ENCODE results near the gene BLM.

Gene BLM

DNA sequence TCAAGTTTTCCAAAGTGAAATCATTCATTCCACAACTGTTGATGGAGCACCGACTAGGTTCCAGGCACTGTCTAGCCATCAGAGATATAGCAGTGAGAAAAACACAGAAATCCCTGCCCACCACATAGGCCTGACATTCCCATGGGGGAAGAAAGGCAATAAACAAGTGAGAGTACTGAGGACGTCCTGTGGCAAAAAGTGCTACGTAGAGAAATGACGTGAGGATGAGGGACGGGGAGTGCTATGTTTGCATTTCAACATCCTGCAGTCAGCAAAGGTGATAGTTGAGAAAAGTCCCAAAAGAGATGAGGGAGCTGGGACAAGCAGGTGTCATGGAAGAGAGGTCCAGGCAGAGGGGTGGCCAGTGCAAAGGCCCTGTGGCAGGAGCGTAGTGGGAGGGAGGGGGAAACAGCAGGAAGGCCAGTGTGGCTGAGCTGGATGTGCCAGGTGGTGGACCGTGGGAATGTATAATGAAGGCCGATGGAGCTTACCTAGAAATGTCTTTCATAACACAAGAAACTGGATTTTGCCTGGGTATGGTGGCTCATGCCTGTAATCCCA is 140.8 kb downstream of the BLM start:
- DNase-seq, result no peak

DNA sequence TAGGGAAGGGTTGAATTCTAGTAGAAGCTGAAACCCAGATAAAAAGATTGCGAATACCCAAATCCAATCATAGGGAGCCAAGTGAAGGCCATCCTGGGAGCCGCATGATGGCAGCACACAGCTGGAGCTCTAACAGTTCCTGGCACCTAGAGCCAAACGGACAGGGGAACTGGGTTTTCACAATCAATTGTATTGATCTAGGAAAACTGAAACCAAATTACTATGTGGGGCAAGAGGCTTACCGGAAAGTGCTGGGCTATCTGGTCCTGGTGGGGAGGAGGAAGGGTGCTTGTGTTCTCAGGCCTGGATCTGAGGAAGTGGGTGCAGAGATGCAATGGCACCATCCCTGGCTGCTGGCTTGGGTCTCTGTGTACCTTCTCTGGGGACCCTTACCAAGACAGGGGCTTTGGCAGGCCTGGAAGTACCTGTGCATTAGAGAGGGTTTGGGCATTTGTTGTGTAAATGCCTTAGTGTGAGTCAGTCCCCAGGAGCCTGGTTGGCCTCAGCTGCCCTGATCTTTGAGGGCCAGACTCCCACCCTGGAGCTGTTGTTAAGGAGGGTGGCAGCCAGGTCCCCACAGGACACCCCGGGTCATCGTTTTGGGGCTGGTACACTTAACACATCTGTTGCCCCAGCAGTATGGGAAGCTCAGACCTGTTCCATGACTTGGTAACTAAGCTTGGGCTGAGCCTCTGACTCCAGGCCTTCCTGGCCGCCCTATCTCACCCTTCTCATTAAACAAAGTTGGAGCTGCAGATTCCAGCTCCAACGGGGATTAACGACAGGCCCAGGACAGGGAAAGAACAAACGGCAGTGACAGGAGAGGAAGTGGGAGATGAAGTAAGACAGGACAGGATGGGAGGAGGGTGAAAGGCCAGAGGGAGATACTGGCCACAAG is 142.3 kb downstream of the BLM start:
- DNase-seq, result no peak

GRCh38 chr15:90860450-90860849 is 143.3 kb downstream of the BLM start:
- no peak for DNase-seq

GRCh38 chr15:90860942-90861675 is 144.0 kb downstream of the BLM start:
- DNase-seq, result no peak

DNA sequence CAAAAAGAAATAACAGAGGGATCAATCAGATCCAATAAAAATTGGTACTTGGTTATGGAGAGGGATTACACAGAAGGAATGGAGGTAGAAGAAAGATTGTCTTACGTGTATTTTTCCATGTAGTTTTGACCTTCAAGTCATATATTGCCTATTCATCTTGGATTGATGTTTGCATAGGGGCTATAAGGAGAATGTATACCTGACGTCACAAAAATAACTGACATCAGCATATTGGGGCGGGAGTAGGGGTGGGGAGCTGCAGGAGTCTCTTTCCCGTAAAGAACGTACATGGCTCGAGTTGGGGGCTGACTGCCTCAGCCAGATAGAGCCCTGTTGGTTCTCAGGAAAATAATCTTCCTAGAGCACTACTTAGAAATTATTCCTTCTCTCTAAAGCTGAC is 145.3 kb downstream of the BLM start:
- DNase-seq, result no peak

DNA sequence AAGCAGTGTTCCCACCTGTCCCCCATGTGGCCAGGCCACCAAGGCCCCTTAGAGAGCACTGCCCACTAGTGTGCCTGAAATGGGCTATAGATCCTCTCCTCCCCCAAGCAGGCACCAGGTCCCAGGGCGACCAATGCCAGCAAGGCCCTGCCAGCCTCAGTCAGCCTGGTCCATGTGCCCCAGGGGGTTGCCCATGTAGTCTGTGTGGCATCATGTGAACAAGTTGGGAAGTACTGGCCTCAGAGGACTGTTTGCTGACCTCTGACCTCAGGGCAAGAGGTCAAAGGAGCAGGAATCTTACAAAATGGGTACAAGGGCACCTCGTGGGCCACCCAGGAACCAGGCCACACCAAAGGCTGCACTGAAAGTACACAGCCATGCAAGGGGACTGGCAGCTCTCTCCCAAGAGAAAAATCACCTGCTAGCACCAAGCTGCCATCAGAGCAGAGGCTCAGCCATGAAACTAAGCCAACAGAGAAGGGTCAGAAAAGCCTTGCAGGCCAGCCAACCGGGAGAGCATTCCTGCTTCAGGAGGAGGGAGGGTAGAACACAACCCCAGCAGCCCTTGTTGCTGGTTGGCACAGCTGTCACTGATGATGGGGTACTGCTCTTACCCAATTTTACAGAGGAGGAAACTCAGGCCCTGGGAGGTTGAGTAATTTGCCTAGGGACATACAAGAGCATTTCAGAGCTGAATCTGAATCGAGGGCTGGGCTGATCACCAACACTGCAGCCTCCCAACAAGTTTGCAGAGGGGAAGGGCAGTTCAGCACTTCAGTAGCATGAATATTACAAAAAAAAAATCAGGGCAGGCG is 146.0 kb downstream of the BLM start:
- DNase-seq, result no peak

DNA sequence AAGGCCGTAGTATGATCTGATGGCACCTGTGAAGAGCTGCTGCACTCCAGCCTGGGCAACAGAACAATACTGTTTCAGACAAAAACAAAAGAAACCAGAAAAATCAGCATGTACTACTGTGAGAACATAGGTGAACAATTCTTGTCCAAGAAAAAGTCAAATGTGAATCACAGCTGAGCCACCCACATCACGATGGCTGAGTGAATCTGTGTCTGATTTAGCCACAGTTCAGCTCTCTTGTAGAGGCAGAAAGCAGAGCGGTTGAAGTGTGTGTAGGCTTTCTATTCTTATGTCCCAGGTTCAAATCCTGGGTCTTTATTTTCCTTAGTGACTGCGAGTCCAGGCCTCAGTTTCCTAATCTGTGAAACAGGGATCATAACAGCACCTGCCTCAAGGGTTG is 146.8 kb downstream of the BLM start:
- DNase-seq, result no peak

GRCh38 chr15:90864507-90864906 is 147.4 kb downstream of the BLM start:
- DNase-seq, result no peak

DNA sequence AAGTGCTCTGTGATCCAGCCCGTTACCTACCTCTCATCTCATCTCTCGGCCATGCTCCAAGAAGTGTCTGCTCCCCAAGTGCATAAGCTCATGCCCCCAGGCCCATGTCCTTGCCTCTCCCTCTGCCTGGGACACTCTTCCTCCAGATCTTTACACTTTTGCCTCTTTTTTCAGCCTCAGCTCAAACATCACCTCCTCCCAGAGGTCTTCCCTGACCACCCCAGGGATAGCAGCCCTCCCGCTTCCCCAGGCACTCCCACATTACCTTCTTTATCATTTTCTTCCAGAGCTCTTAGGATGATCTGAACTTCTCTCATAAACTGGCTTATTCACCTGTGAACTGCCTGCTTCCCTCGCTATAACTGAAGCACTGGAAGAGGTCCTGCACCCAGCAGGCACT is 148.6 kb downstream of the BLM start:
- DNase-seq, result no peak
